Stimulated activated CD8-positive, alpha-beta memory T cell treated with anti-CD3 and anti-CD28 coated beads, Interleukin-15, amount 100 ng/mL, for 24 hours (primary cell): ENCODE measurements around the gene MRPL33.

Source experiments
- DNase-seq: peaks from one replicate; pipeline ENCODE4 v3.0.0-alpha.2; 2020; ENCODE audit warnings: low read depth

MRPL33 gene

GRCh38 chr2:27808984-27809383, 37.5 kb downstream of the MRPL33 start:
- DNase-seq = no peak

- no peak for DNase-seq
Measured at GRCh38 chr2:27809761-27810241, 38.3 kb downstream of the MRPL33 start.

- no peak for DNase-seq
Measured at GRCh38 chr2:27810455-27810854, 38.9 kb downstream of the MRPL33 start.

GRCh38 chr2:27811768-27812167, 40.2 kb downstream of the MRPL33 start:
- no peak for DNase-seq

- DNase-seq = no peak
Measured at GRCh38 chr2:27814758-27815157, 43.2 kb downstream of the MRPL33 start.

- no peak for DNase-seq
Measured at GRCh38 chr2:27815860-27816438, 44.4 kb downstream of the MRPL33 start.

- no peak for DNase-seq
Measured at GRCh38 chr2:27822049-27822448, 50.5 kb downstream of the MRPL33 start.

GRCh38 chr2:27823135-27823534, 51.6 kb downstream of the MRPL33 start:
- no peak for DNase-seq

GRCh38 chr2:27823569-27823968, 52.0 kb downstream of the MRPL33 start:
- DNase-seq = no peak

GRCh38 chr2:27824401-27824800, 52.9 kb downstream of the MRPL33 start:
- DNase-seq = no peak

GRCh38 chr2:27828305-27828704, 56.8 kb downstream of the MRPL33 start:
- DNase-seq = no peak
